Osteocyte (in vitro differentiated cells): Measurements from ENCODE around the gene RABGEF1. TPM values are rescaled to one million over a fixed set of nuclear protein-coding genes. Genes with fewer than 3 reads are reported as not detected.
"Not testable (repeated sequence)": the region's sequence is repeated elsewhere in the genome, so short reads cannot be mapped to it uniquely, and the experiment has no call there.

ENCODE experiments used
- DNase-seq: peaks from one replicate; pipeline ENCODE4 v3.0.0; 2021; ENCODE audit warnings: mixed read lengths; ENCODE audit not compliant: unreplicated experiment; ENCODE audit errors: extremely low spot score
- H3K27ac Mint-ChIP-seq: one replicate; pipeline ENCODE4 v1.8.0; 2021; ENCODE audit warnings: mild to moderate bottlenecking, mixed read lengths; ENCODE audit not compliant: unreplicated experiment
- H3K27me3 Mint-ChIP-seq: one replicate; pipeline ENCODE4 v1.8.0; 2021; ENCODE audit warnings: mixed read lengths; ENCODE audit not compliant: unreplicated experiment
- H3K36me3 Mint-ChIP-seq: one replicate; pipeline ENCODE4 v1.8.0; 2021; ENCODE audit warnings: mixed read lengths; ENCODE audit not compliant: unreplicated experiment
- H3K4me1 Mint-ChIP-seq: one replicate; pipeline ENCODE4 v1.8.0; 2021; ENCODE audit warnings: mixed read lengths; ENCODE audit not compliant: unreplicated experiment
- H3K4me3 Mint-ChIP-seq: one replicate; pipeline ENCODE4 v1.8.0; 2021; ENCODE audit warnings: mild to moderate bottlenecking, moderate library complexity, mixed read lengths; ENCODE audit not compliant: unreplicated experiment
- H3K9me3 Mint-ChIP-seq: one replicate; pipeline ENCODE4 v1.8.0; 2021; ENCODE audit warnings: mixed read lengths; ENCODE audit not compliant: unreplicated experiment
- CTCF ChIP-seq: fragments of 200-600 bp; sonication (generic); IDR thresholded peaks from 2 replicates; pipeline ENCODE4 v1.5.0; 2021; ENCODE audit warnings: antibody characterized with exemption, mild to moderate bottlenecking, moderate library complexity
- total RNA-seq: library from RNA; stranded (reverse); gene quantifications from 2 replicates; pipeline ENCODE4 v1.2.1, GENCODE V29; 2021

RABGEF1 gene
- total RNA-seq, 1 donor from 2014 or later: 25.3 TPM

GRCh38 chr7:66697449-66698438, 42.8 kb upstream of the RABGEF1 start:
- no peak overlapping the region for H3K27ac Mint-ChIP-seq
- H3K4me1 Mint-ChIP-seq: peaks cover 5% of the 10 kb centered on the region
- no peaks in the 10 kb centered on the region for H3K9me3 Mint-ChIP-seq
- no peak for TF ChIP-seq CTCF
- DNase-seq: peak; percentile 72
- no peak overlapping the region for H3K4me3 Mint-ChIP-seq
- H3K36me3 Mint-ChIP-seq: peaks cover 13% of the 10 kb centered on the region
- no peaks in the 10 kb centered on the region for H3K27me3 Mint-ChIP-seq

GRCh38 chr7:66698652-66699205, 41.8 kb upstream of the RABGEF1 start:
- TF ChIP-seq CTCF: no peak
- Mint-ChIP-seq H3K27me3 (no peaks in the 10 kb centered on the region), H3K9me3 (no peaks in the 10 kb centered on the region), H3K4me3 (no peak overlapping the region), H3K27ac (no peak overlapping the region), H3K36me3 (peaks cover 16% of the 10 kb centered on the region), H3K4me1 (peaks cover 5% of the 10 kb centered on the region)
- DNase-seq: peak; percentile 73

GRCh38 chr7:66699998-66700397, 40.5 kb upstream of the RABGEF1 start:
- H3K27ac Mint-ChIP-seq: no peak overlapping the region
- peaks cover 12% of the 10 kb centered on the region for H3K36me3 Mint-ChIP-seq
- H3K27me3 Mint-ChIP-seq: no peaks in the 10 kb centered on the region
- peaks cover 5% of the 10 kb centered on the region for H3K4me1 Mint-ChIP-seq
- H3K4me3 Mint-ChIP-seq: no peak overlapping the region
- H3K9me3 Mint-ChIP-seq: no peaks in the 10 kb centered on the region
- TF ChIP-seq CTCF: no peak
- DNase-seq: peak; percentile 76

GRCh38 chr7:66700633-66701131, 39.9 kb upstream of the RABGEF1 start:
- H3K9me3 Mint-ChIP-seq: no peaks in the 10 kb centered on the region
- H3K36me3 Mint-ChIP-seq: peaks cover 8% of the 10 kb centered on the region
- peak; percentile 83 for DNase-seq
- H3K4me3 Mint-ChIP-seq: no peak overlapping the region
- TF ChIP-seq CTCF: no peak
- no peaks in the 10 kb centered on the region for H3K27me3 Mint-ChIP-seq
- no peak overlapping the region for H3K27ac Mint-ChIP-seq
- H3K4me1 Mint-ChIP-seq: peaks cover 3% of the 10 kb centered on the region

- no peak overlapping the region for H3K27ac Mint-ChIP-seq
- no peak for DNase-seq
- TF ChIP-seq CTCF: no peak
- H3K4me3 Mint-ChIP-seq: no peak overlapping the region
- H3K36me3 Mint-ChIP-seq: peaks cover 25% of the 10 kb centered on the region
- H3K4me1 Mint-ChIP-seq: no peaks in the 10 kb centered on the region
- no peaks in the 10 kb centered on the region for H3K27me3 Mint-ChIP-seq
- H3K9me3 Mint-ChIP-seq: peaks cover 5% of the 10 kb centered on the region
Measured at GRCh38 chr7:66707825-66708224, 32.7 kb upstream of the RABGEF1 start.

GRCh38 chr7:66710752-66711151, 29.8 kb upstream of the RABGEF1 start:
- not testable (repeated sequence) for H3K4me1 Mint-ChIP-seq, DNase-seq, H3K27ac Mint-ChIP-seq, H3K4me3 Mint-ChIP-seq, H3K27me3 Mint-ChIP-seq
- Mint-ChIP-seq H3K36me3 (peaks cover 45% of the 10 kb centered on the region), H3K9me3 (peaks cover 18% of the 10 kb centered on the region)
